PFSK-1 (cell line): ENCODE data around the gene FNTB.

Experiments
- FOXP2 ChIP-seq: optimal IDR thresholded peaks from 2 replicates; pipeline ENCODE3; 2011; ENCODE audit warnings: borderline replicate concordance, control low read depth, inconsistent platforms; ENCODE audit not compliant: insufficient read depth; ENCODE audit errors: extremely low read length, extremely low read depth
- POLR2AphosphoS5 ChIP-seq: IDR thresholded peaks from 2 replicates; pipeline ENCODE4 v1.6.1; 2012; ENCODE audit warnings: low read depth, mild to moderate bottlenecking, control low read depth, low read length, moderate library complexity
- SIN3A ChIP-seq: IDR thresholded peaks from 2 replicates; pipeline ENCODE4 v1.6.1; 2012; ENCODE audit warnings: mild to moderate bottlenecking, low read length, moderate library complexity, borderline replicate concordance; ENCODE audit not compliant: insufficient read depth
- TAF1 ChIP-seq: IDR thresholded peaks from 2 replicates; pipeline ENCODE4 v1.6.1; 2012; ENCODE audit warnings: low read length, control low read depth, borderline replicate concordance; ENCODE audit not compliant: insufficient read depth

DNA sequence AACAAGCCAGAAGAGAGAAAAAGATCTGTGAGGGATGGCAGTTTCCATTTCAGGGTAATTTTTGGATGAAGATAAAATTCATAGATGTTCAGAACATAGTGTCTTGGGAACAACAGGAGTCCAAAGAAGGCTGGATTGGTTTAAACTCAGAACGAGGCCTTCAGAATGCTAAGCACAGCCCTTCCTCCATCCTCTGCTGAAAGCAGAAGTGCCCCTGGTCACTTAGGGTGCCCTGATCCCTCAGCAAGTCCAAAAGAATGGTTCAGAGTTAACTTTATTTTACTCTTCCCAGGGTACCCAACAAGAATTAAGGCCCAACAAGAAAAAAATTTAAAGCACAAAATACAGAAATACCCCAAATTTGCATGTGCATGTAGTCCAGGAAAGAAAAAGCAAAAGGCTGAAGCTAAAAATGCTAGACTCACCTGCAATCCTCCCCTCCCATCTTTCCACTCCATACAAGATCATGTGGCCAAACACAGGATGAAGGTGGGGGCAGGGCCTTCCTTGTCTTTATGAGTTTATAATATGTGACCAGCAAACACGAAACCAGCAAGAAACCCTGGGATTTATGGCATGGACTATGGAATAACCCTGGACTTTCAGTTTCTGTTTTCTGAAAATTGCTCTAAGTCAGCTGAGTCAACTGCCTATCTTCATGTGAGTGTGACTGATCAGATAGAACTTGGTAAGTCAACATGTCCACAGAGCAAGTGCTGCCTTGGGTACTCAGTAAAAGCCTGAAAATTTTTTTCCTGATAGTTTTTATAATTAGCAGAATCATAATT lies 94.5 kb downstream of the FNTB start:
- no peak for TF ChIP-seq POLR2AphosphoS5
- no peak for TF ChIP-seq SIN3A
- TF ChIP-seq FOXP2, result no peak
- TF ChIP-seq TAF1, result no peak
